ENCODE results near the gene PRRT4.

Gene PRRT4

DNA sequence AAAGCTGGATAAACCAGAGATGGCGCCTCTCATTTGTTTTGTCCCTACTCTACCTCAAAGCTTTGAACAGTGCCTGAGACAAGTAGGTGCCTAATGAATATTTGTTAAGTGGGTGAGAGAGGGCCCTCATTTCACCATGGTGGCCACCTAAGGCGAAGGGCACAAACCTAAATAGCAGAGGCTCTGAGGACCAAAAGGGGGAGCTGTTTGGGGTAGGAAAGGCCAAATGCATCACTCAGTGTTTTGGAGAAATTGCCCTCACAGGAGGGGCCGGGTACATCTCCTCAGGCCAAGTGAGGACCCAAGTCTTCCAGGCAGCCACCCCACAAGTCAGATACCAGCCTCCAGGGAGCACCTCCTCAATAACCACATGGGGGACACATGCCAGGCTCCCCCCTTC, 34.3 kb upstream of the PRRT4 start:
- DNase-seq (ENCODE audit: low read depth), result no peak

- no peak for DNase-seq (ENCODE audit: low read depth)
These were observed 33.5 kb upstream of the PRRT4 start for GRCh38 chr7:128394904-128395496.

GRCh38 chr7:128393526-128394330, 32.2 kb upstream of the PRRT4 start:
- DNase-seq (ENCODE audit: low read depth), result no peak

GRCh38 chr7:128392446-128393327, 31.2 kb upstream of the PRRT4 start:
- no peak for DNase-seq (ENCODE audit: low read depth)

DNA sequence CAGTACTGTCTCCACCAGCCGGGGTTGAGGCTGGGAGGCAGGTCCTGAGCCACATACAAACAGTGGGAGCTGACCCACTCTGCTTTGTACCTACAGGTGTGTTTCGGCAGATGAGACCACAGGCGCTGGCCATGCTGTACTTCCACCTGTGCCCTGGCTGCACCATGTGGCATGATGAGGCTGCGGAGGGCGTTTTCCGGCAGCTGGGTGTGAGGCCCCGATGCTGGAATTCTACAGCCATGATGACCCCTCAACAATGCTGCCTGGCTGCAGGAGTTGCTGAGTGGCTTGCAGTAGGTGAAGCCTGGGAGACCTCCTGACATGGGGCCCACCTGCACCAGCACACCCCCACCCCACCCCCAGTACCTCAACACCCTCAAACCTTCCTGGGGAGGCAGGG, 30.3 kb upstream of the PRRT4 start:
- no peak for DNase-seq (ENCODE audit: low read depth)

DNA sequence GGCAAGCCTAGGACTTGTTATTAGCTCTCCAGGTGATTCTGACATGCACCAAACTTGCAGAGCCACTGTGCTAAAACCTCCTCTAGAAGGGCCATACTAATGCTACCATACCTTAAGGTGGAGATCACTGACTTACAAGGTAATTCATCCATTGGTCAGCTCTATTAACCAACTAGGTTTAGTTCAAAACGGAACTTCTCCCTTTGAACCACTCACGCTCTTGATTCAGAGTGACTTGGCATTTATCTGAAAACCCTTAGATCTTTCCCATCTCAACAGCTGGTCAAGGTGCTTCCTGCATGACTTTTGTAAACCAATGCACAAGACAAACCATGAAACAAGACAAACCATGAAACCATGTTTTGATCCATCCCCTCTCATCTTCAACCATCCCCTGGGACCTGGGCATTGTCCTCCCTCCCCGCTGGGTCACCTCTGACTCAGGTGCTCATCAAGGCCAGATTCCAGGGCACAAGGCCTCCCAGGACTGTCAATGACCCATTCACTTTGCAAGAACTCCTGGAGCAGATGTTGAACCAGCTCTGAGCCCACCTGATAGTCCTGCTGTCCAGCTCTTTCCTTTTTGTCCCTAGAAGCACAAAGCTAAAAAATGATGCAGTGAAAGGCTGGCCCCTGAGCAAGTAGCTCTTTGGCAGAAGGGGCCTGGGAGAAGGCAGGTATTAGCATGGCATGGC, 29.5 kb upstream of the PRRT4 start:
- no peak for DNase-seq (ENCODE audit: low read depth)

DNA sequence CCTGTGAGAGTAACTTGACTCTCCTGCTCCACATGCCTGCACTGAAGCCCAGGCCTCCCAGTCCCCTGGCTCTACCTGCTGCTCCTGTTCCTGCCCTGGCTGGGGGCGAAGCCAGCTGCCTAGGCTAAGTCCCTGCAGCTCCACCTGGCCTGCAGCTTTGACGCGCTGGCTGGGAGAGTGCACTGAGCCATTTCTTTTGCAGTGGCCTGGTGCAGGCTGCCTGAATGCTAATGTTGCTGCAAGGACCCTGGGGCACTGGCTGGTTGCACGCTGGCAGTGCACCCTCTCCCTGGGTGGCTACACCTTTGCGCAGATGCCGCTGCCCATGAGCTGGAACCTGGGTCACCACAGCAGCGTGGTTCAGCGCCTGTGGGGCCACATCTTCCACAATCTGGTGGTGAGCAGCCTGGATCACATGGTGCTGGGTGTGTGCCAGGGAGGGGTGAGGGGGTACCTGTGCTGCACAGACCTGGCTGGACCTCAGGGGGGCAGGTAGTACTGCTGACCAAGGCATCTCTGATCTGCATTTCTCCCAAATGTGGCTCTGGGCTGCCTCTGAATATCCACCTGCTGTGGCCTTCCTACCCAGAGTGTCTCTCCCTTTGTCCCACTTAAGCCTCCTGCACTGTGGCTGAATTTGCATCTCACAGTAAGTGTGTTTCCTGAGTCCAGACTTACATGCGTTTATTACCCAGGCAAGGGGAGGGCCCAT, 28.3 kb upstream of the PRRT4 start:
- DNase-seq (ENCODE audit: low read depth), result no peak

- no peak for DNase-seq (ENCODE audit: low read depth)
These were observed 27.7 kb upstream of the PRRT4 start for GRCh38 chr7:128389085-128389617.

DNA sequence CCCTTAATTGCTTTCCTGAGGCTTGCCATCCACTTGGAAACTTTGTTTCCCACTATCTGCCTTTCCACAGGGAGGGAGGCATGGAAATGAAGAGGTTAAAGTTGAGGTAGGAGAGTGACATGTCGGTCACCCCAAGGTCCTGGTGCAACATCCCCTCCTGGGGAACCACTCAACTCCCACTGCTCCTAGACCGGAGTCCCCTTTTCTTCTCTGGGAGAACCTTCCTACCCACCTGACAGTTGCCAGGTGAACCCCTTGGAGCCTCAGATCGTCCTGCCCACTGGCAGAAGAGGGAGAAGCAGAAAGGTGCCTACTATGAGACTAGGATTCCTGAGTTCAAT, 26.6 kb upstream of the PRRT4 start:
- no peak for DNase-seq (ENCODE audit: low read depth)

DNA sequence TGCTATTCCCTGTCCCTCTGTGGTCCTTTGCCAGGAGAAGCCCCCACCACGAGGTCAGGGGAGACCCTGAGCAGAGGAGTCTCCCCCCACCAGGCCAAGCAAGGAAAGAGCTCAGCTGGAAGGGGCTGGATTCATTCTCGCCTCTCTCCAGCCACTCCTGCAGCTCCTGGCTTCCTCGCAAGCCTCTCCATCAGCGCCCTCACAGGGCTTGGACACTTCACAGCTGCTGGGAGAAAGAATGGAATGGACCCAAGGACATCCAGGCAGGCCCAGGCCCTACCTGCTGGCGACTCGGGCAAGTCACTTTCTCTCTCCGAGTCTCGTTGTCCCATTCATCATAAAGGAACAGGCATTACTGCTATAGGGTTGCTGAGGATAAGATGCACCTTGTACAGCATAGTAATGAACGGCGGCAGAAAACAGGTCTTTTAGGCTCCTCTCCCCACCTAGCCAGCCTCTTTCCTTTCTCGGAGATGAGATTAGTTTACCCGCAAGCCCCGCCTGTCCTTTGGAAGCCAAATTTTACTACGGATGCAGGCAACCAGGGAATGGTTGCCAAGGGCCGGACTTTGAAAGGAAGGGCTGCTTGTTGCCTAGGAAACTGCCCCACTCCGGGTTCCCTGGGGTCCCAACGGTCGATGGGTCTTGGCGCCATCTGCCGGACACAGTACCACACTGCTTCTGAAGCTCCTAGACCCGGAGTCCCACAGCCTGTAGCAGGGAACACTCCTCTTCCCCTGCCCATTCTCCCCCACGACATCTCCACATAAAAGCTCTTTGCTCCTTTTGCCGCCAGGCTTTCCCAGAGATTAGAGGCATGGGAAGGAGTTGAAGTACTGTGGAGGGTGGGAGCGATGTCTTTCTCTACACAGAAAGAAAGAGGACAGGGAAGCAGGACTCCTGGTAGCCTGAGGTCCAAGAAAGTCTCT, 26.0 kb upstream of the PRRT4 start:
- no peak for DNase-seq (ENCODE audit: low read depth)

DNA sequence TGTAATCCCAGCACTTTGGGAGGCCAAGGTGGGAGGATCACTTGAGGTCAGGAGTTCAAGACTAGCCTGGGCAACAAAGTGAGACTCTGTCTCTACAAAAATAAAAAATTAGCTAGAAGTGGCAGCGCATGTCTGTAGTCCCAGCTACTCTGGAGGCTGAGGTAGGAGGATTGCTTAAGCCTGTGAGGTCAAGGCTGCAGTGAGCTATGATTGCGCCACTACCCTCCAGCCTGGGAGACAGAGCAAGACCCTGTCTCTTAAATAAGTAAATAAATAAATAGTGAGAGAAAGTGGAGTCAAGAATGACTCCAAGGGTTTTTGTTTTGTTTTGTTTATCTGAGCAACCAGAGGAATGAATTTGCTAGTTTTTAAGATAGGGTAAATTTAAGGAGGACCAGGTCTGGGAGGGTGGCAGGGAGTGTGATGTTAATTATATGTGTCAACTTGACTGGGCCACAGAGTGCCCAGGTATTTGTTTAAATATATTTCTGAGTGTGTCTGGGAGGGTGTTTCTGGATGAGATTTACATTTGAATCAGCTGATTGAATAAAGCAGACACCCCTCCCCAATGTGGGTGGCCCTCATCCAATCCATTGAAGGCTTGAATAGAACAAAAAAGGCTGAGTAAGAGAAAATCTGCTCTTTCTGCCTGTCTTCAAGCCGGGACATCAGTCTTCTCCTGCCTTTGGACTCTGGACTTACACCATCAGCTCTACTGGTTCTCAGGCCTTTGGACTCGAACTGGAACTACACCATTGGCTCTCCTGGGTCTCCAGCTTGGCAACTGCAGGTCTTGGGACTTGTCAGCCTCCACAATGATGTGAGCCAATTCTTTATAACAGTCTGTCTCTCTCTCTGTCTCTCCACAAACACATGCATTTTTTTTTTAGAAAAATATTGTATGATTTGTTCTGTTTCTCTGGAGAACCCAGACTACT, 24.8 kb upstream of the PRRT4 start:
- no peak for DNase-seq (ENCODE audit: low read depth)

GRCh38 chr7:128384726-128385125, 23.2 kb upstream of the PRRT4 start:
- DNase-seq (ENCODE audit: low read depth), result no peak

- no peak for DNase-seq (ENCODE audit: low read depth)
These were observed 22.3 kb upstream of the PRRT4 start for GRCh38 chr7:128383776-128384175.

- DNase-seq (ENCODE audit: low read depth), result no peak
These were observed 19.8 kb upstream of the PRRT4 start for GRCh38 chr7:128381161-128381821.

DNA sequence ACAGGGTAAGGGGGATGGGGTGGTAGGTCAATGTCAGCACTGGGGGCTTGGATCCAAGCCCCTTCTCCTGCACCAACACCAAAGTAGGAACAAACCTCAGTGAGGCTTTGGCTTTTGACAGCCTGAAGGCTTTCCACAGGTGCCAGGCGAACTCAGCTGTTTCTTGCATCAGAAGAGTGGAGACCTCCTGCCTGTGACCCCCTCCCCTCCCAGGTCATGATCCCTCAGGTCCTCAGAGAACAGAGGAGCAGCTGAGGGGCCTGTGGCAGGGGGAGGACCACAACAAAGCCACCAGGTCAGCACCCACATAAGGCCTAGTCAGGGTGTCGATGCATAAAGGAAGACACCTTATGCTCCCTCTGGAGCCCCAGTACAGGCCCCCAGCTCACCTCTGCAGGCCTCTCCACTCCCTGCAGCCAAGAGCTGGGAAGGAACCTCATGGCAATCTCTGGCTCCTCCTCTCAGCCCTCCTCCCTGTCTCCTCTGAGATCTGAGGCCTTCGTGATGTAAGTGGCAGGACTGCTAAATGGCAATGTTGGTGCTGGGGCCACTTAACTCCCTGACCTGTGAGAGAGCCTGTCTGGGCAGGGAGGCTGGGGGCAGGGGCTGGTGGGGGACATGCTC, 19.1 kb upstream of the PRRT4 start:
- no peak for DNase-seq (ENCODE audit: low read depth)

- DNase-seq (ENCODE audit: low read depth), result no peak
These were observed 18.5 kb upstream of the PRRT4 start for GRCh38 chr7:128379900-128380479.

DNA sequence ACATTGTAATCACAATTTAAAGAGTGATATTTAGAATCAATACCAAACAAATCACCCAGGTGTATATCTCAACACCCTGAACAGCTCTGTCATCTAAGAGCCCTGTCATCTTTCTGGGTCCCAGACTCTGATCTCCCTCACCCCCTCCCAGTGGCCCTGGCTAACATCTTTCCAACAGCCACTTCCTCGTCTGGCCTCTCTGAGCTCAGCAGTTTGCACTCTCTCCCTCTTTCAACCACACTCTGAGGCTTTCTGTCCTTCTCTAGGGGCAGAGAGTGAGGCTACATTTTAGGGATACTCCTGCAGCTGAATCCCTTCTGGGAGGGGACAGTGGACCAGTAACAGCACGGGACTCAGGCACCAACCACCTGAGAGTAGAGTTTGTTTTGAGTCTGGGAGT, 17.1 kb upstream of the PRRT4 start:
- DNase-seq (ENCODE audit: low read depth), result no peak

DNA sequence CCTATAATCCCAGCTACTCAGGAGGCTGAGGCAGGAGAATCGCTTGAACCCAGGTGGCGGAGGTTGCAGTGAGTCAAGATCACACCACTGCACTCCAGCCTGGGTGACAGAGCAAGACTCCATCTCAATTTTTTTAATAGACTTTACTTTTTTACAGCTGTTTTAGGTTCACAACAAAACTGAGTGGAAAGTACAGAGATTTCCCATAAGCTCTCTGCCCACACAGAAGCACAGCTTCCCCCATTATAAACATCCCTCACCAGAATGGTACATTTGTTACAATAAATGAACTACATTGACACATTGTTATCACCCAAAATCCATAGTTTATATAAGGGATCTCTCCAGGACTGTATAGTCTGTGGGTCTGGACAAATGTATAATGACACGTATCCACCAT, 14.6 kb upstream of the PRRT4 start:
- no peak for DNase-seq (ENCODE audit: low read depth)

Data from HS-5 (cell line).